Karpas-422 (cell line): ENCODE data around the gene ADCYAP1R1. TPM values are rescaled to one million over a fixed set of nuclear protein-coding genes. Genes with fewer than 3 reads are reported as not detected.

Experiments used
- DNase-seq: peaks from one replicate; pipeline ENCODE4 v3.0.0-alpha.2; 2015
- H2AFZ ChIP-seq: fragments of 200-600 bp; sonication (generic); 2 replicates; pipeline ENCODE4 v1.6.1; 2014; ENCODE audit warnings: antibody characterized with exemption, low read length, mixed read lengths
- H3K27ac ChIP-seq: fragments of 200-600 bp; sonication (generic); 2 replicates; pipeline ENCODE4 v1.5.1; 2014; ENCODE audit warnings: mild to moderate bottlenecking, low read length, moderate library complexity
- H3K27me3 ChIP-seq: fragments of 200-600 bp; sonication (generic); 2 replicates; pipeline ENCODE4 v1.6.1; 2014; ENCODE audit warnings: low read length, mixed read lengths
- H3K36me3 ChIP-seq: fragments of 200-600 bp; sonication (generic); 2 replicates; pipeline ENCODE4 v1.6.1; 2014; ENCODE audit warnings: low read length, mixed read lengths; ENCODE audit not compliant: insufficient read depth
- H3K4me1 ChIP-seq: fragments of 200-600 bp; sonication (generic); 2 replicates; pipeline ENCODE4 v1.6.1; 2014; ENCODE audit warnings: mild to moderate bottlenecking, low read length, mixed read lengths
- H3K4me2 ChIP-seq: fragments of 200-600 bp; sonication (generic); 2 replicates; pipeline ENCODE4 v1.6.1; 2014; ENCODE audit warnings: low read length, low read depth, mild to moderate bottlenecking; ENCODE audit not compliant: poor library complexity, severe bottlenecking
- H3K4me3 ChIP-seq: fragments of 200-600 bp; sonication (generic); 2 replicates; pipeline ENCODE4 v1.5.1; 2014; ENCODE audit warnings: mild to moderate bottlenecking, antibody characterized with exemption, low read length, mixed read lengths
- H3K79me2 ChIP-seq: fragments of 200-600 bp; sonication (generic); 2 replicates; pipeline ENCODE4 v1.6.1; 2014; ENCODE audit warnings: mild to moderate bottlenecking, low read length, mixed read lengths
- H3K9ac ChIP-seq: fragments of 200-600 bp; sonication (generic); 2 replicates; pipeline ENCODE4 v1.6.0; 2014; ENCODE audit warnings: low read length
- H3K9me2 ChIP-seq: fragments of 200-600 bp; sonication (generic), shearing (Covaris generic); replicated peaks from 2 replicates; pipeline ENCODE4 v1.6.0; 2014; ENCODE audit warnings: mild to moderate bottlenecking, low read length, moderate library complexity; ENCODE audit not compliant: insufficient read depth
- H3K9me3 ChIP-seq: fragments of 300-700, 200-600 bp; sonication (generic); 2 replicates; pipeline ENCODE4 v1.6.1; 2014; ENCODE audit warnings: low read length, mixed read lengths
- H4K20me1 ChIP-seq: fragments of 200-600 bp; sonication (generic); 2 replicates; pipeline ENCODE4 v1.6.1; 2014; ENCODE audit warnings: mild to moderate bottlenecking, antibody characterized with exemption, low read length, low read depth; ENCODE audit not compliant: insufficient read depth
- total RNA-seq: library from RNA; depleted of rRNA; stranded (reverse); fragments of >200 nt; shearing (Covaris generic); gene quantifications from 2 replicates; pipeline ENCODE4 v1.2.3, GENCODE V29; 2014; ENCODE audit warnings: low replicate concordance

ADCYAP1R1 gene
- total RNA-seq, 1 experiment from 2014 or later: 0.52 TPM

DNA sequence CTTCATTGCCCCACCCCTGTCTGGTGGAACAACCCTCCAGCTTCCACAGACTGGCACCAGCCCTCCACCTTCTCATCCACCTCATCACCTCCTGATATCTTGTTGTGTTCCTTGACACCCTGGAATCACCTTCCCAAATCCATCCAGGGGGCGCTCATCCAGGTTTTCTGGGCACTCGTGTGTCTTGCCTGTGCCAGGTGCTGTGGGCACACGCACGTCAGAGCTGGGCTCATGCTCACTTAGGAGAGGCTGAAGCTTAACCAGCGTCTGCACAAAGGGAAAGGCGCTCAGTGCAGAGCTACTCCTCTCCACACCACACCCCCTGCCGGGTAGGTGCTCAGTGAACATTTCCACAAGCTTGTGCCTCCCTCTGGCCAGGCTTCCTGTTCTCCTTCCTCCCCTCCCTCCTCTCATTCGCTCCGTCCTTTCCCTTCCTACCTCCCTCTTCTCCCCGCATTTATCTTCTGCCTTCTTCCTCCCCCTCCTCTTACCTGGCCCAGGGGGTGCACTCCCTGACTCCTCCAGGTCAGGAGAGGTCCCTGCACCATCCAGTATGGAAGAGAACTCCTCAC lies 4.8 kb downstream of the ADCYAP1R1 start:
- Histone ChIP-seq H3K4me2 (peak overlapping the region; percentile 15), H4K20me1 (no peaks in the 10 kb centered on the region), H3K9me2 (no peaks in the 10 kb centered on the region), H3K4me1 (peaks cover 87% of the 10 kb centered on the region), H3K9me3 (no peaks in the 10 kb centered on the region), H2AFZ (no peak overlapping the region), H3K27ac (peak overlapping the region; percentile 39; the same call in 1 of the 2 replicates), H3K4me3 (no peak overlapping the region), H3K36me3 (no peaks in the 10 kb centered on the region), H3K79me2 (no peaks in the 10 kb centered on the region), H3K9ac (peak overlapping the region; percentile 38; the same call in 1 of the 2 replicates), H3K27me3 (no peaks in the 10 kb centered on the region)
- no peak for DNase-seq

DNA sequence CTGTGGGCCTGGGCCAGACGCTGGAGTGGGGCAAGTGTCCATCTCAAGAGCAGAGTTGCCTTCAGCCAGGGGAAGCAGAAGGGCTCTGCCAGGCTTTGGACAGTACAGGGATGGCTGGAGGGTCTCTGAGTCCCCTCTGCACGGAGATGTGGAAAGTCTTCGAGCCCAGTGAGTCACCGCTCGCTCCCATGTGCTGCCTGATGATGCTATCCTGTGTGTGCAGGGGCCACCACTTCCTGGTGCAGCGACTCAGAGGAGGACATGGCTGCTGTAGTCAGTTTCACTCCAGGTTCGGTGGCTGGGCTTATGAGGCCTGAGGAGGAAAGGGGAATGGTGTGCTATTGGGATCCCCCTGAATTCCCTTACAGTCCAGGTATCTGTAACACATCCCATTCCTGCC lies 6.0 kb downstream of the ADCYAP1R1 start:
- Histone ChIP-seq H3K4me1 (peaks cover 100% of the 10 kb centered on the region), H2AFZ (no peak overlapping the region), H3K4me3 (no peak overlapping the region), H3K4me2 (no peak overlapping the region), H3K9ac (peak overlapping the region; percentile 38; the same call in 1 of the 2 replicates), H3K9me2 (no peaks in the 10 kb centered on the region), H3K79me2 (no peaks in the 10 kb centered on the region), H3K9me3 (no peaks in the 10 kb centered on the region), H3K27me3 (no peaks in the 10 kb centered on the region), H3K36me3 (no peaks in the 10 kb centered on the region), H3K27ac (no peak overlapping the region), H4K20me1 (no peaks in the 10 kb centered on the region)
- no peak for DNase-seq

DNA sequence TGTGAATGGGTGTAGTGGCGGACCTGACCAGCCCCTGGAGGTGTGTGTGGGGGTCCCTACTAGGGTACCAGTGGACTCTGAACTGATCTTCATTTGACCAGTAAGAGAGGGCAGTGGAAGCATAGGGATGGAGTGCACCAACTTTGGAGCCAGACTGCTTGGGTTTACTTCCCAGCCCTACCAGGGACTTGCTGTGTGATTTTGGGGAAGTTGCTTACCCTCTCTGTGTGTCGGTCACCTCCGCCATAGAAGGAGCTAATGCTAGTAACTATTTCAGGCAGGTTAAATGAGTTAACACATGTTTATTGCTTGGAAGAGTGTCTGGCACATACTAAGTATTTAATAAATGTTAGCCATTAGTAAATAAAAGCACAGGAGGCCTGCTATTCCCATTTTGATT lies 6.6 kb downstream of the ADCYAP1R1 start:
- no peak for DNase-seq
- no peak overlapping the region for H3K9ac ChIP-seq

DNA sequence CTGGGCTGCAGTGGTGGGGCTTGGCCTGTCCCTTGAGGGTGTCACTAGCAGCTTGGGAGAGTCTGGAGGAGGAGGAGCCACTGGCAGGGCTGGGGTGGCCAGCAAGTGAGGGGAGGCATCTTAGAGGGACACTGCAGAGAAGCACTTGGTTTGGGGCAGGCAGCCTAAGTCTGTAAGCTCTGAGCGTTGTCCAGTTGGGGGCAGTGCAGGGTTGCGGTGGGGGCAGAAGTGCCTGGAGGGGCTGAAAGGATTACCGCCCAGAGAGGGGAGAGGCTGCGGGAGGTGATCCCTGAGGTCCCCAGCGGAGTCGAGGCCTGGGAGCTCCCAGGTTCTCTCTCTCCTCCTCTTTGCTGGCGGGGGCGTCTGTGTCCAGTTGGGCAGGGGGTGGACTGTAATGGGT lies 7.4 kb downstream of the ADCYAP1R1 start:
- Histone ChIP-seq H3K9me2 (no peaks in the 10 kb centered on the region), H3K9ac (peak overlapping the region; percentile 42), H3K4me1 (peaks cover 100% of the 10 kb centered on the region), H3K36me3 (no peaks in the 10 kb centered on the region), H3K4me3 (no peak overlapping the region), H3K9me3 (no peaks in the 10 kb centered on the region), H3K27me3 (no peaks in the 10 kb centered on the region), H2AFZ (no peak overlapping the region), H3K27ac (peak overlapping the region; percentile 83), H3K79me2 (no peaks in the 10 kb centered on the region), H4K20me1 (no peaks in the 10 kb centered on the region), H3K4me2 (peak overlapping the region; percentile 65)
- DNase-seq: peak; percentile 77

More for the DNA sequence above, 6.6 kb downstream of the ADCYAP1R1 start:
- Histone ChIP-seq H3K27me3 (no peaks in the 10 kb centered on the region), H3K9me2 (no peaks in the 10 kb centered on the region), H3K79me2 (no peaks in the 10 kb centered on the region), H3K36me3 (no peaks in the 10 kb centered on the region), H3K4me3 (no peak overlapping the region), H3K27ac (peak overlapping the region; percentile 83; the same call in 1 of the 2 replicates), H4K20me1 (no peaks in the 10 kb centered on the region), H3K9me3 (no peaks in the 10 kb centered on the region), H3K4me1 (peaks cover 100% of the 10 kb centered on the region), H3K4me2 (no peak overlapping the region), H2AFZ (no peak overlapping the region)

DNA sequence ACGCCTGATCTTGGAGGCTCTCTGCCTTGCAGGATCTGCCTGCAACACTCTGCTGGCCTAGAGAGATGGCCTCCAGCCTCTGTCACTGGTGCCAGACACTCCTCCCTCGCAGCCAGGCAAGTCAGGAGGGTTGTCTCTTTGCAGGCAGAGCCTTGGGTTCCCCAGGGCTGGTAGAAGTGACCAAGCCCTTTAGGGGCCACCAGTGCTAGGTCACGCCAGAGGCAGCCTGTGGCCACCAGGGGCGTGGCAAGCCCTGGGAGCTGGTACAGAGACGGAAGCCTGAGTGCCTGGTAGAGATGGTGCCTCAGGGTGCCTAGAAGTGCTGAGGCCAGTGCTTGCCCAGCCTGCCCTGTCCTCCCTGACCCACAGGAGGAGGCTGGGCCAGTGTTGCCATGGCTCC lies 9.1 kb downstream of the ADCYAP1R1 start:
- Histone ChIP-seq H3K9me3 (no peaks in the 10 kb centered on the region), H3K27me3 (no peaks in the 10 kb centered on the region), H3K36me3 (no peaks in the 10 kb centered on the region), H3K79me2 (no peaks in the 10 kb centered on the region), H3K4me3 (peak overlapping the region; percentile 44; the same call in 1 of the 2 replicates), H3K4me2 (peak overlapping the region; percentile 65), H4K20me1 (no peaks in the 10 kb centered on the region), H3K4me1 (peaks cover 98% of the 10 kb centered on the region), H3K9me2 (no peaks in the 10 kb centered on the region), H3K27ac (peak overlapping the region; percentile 83), H2AFZ (peak overlapping the region; percentile 40; the same call in 1 of the 2 replicates), H3K9ac (peak overlapping the region; percentile 57)
- peak; percentile 74 for DNase-seq

DNA sequence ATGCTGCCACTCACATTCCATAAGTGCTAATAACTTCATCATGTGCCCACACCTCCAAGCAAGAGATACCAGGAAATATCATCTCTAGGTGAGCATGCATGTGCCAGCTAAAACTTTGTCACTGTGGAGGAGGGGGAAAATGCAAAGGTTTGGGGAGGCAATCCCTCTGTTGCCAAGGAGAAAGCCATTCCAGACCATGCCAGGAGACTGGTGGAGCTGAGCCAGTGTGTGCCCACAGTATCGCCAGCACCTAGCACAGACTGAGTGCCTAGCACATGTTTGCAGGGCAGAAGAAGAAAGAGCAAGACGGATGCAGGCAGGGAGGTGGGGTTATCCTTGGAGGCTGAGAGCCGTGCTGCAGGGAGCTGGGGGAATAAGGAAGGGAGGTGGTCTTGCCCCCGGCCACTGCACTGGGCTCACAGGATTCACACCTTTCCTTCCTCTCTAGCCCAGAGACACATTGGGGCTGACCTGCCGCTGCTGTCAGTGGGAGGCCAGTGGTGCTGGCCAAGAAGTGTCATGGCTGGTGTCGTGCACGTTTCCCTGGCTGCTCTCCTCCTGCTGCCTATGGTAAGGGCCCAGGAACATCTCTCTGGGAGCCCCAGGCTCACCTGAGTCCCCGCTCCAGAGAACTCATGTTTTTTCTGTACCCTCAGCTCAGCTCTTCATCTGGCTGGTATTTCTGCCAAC lies 10.8 kb downstream of the ADCYAP1R1 start:
- Histone ChIP-seq H3K79me2 (no peaks in the 10 kb centered on the region), H3K4me3 (no peak overlapping the region), H2AFZ (no peak overlapping the region), H3K4me1 (peaks cover 86% of the 10 kb centered on the region), H3K27me3 (no peaks in the 10 kb centered on the region), H3K27ac (peak overlapping the region; percentile 83; the same call in 1 of the 2 replicates), H4K20me1 (no peaks in the 10 kb centered on the region), H3K9ac (peak overlapping the region; percentile 32; the same call in 1 of the 2 replicates), H3K4me2 (peak overlapping the region; percentile 65), H3K9me3 (no peaks in the 10 kb centered on the region), H3K9me2 (no peaks in the 10 kb centered on the region), H3K36me3 (no peaks in the 10 kb centered on the region)
- DNase-seq: no peak

DNA sequence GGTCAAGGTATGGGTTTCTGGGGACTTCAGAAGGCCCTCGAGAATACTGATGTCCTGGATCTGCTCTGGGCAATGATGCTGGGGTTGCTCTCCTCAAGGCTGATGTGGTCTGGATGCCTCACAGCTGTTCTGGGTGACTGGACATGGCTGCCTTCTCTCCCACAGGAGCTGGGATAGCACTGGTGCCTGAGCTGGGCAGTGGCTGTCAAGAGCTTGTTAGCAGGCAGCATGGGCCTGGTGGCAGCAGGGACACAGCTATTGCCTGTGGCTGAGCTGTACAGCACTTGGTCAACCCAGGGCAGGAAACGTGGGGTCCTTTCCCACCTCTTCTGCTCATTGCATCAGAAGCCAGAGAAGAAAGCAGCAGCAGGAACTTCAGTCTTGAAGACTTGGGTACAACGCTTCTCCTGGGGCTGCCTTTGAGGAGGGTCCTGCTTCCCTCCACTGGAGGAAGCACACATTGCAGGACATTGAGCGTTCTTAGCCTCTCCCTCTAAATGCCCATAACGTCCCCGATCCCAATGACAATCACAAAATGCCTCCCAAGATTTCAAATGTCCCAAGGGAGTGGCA lies 13.0 kb downstream of the ADCYAP1R1 start:
- Histone ChIP-seq H3K4me1 (peaks cover 64% of the 10 kb centered on the region), H3K27me3 (no peaks in the 10 kb centered on the region), H3K9me3 (no peaks in the 10 kb centered on the region), H3K9ac (peak overlapping the region; percentile 26; the same call in 1 of the 2 replicates), H3K4me2 (no peak overlapping the region), H3K9me2 (no peaks in the 10 kb centered on the region), H3K27ac (no peak overlapping the region), H3K4me3 (no peak overlapping the region), H3K79me2 (no peaks in the 10 kb centered on the region), H2AFZ (no peak overlapping the region), H4K20me1 (no peaks in the 10 kb centered on the region), H3K36me3 (no peaks in the 10 kb centered on the region)
- DNase-seq: peak; percentile 73

DNA sequence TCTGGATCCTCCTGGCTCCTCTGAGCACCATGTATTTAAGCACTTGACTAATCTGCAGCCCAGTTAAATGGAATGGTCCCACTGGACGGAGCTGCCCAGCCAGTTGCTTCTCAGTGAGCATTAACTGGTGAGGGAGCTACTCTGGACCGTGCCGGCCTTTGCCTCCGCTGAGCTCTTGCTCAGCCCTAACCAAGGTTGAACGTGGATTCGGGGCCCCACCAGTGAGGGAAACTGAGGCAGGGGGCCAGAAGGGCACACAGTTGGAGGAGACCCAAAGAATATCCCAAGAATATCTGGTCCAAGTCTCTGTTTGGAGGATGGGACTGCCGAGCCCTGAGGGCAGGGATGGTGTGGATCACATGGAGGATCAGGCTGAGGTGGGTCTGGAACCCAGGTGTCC lies 13.7 kb downstream of the ADCYAP1R1 start:
- Histone ChIP-seq H3K9me3 (no peaks in the 10 kb centered on the region), H3K79me2 (no peaks in the 10 kb centered on the region), H3K36me3 (no peaks in the 10 kb centered on the region), H3K9me2 (no peaks in the 10 kb centered on the region), H3K4me1 (peaks cover 56% of the 10 kb centered on the region), H3K4me2 (no peak overlapping the region), H3K9ac (no peak overlapping the region), H2AFZ (no peak overlapping the region), H4K20me1 (no peaks in the 10 kb centered on the region), H3K4me3 (no peak overlapping the region), H3K27me3 (no peaks in the 10 kb centered on the region), H3K27ac (no peak overlapping the region)
- DNase-seq: no peak
